OCI-LY3 (cell line): Measurements from ENCODE around the gene NUDC.

Experiments
- CTCF ChIP-seq: fragments of 200-600, 300-600 bp; sonication (generic); IDR thresholded peaks from 2 replicates; pipeline ENCODE4 v1.5.1; 2014; ENCODE audit warnings: antibody characterized with exemption, low read length, low read depth
- EZH2phosphoT487 ChIP-seq: fragments of 200-600 bp; shearing (Covaris generic); IDR thresholded peaks from 2 replicates; pipeline ENCODE4 v1.6.1; 2018; ENCODE audit warnings: antibody characterized with exemption, mixed run types, low read depth

- TF ChIP-seq CTCF (no peak), EZH2phosphoT487 (no peak)
Observed at GRCh38 chr1:26946270-26946669, 24.7 kb downstream of the NUDC start.
